HG02763 (cell line): ENCODE results near the gene SH3RF1.

Experiments used
- ATAC-seq: cut with Tn5 transposase; IDR thresholded peaks from one replicate; pipeline ENCODE4 v1.9.1; 2021; ENCODE audit warnings: mild to moderate bottlenecking, moderate library complexity; ENCODE audit not compliant: unreplicated experiment

SH3RF1 gene

GRCh38 chr4:169080981-169081380, 189.8 kb downstream of the SH3RF1 start:
- peak; percentile 1 for ATAC-seq

GRCh38 chr4:169079942-169080827, 190.6 kb downstream of the SH3RF1 start:
- ATAC-seq, result peak; percentile 82

GRCh38 chr4:169074117-169074516, 196.6 kb downstream of the SH3RF1 start:
- no peak for ATAC-seq

- ATAC-seq, result no peak
Measured at GRCh38 chr4:169071747-169072146, 199.0 kb downstream of the SH3RF1 start.

- ATAC-seq, result no peak
Measured at GRCh38 chr4:169070895-169071218, 199.9 kb downstream of the SH3RF1 start.

GRCh38 chr4:169070071-169070894, 200.5 kb downstream of the SH3RF1 start:
- no peak for ATAC-seq

GRCh38 chr4:169068423-169068822, 202.3 kb downstream of the SH3RF1 start:
- no peak for ATAC-seq

- no peak for ATAC-seq
Measured at GRCh38 chr4:169066934-169067333, 203.8 kb downstream of the SH3RF1 start.

GRCh38 chr4:169064296-169064695, 206.5 kb downstream of the SH3RF1 start:
- ATAC-seq, result no peak

- no peak for ATAC-seq
Measured at GRCh38 chr4:169063441-169063840, 207.3 kb downstream of the SH3RF1 start.

- no peak for ATAC-seq
Measured at GRCh38 chr4:169062897-169063244, 207.9 kb downstream of the SH3RF1 start.

GRCh38 chr4:169061386-169061785, 209.4 kb downstream of the SH3RF1 start:
- ATAC-seq, result no peak

GRCh38 chr4:169060391-169061091, 210.2 kb downstream of the SH3RF1 start:
- no peak for ATAC-seq

- no peak for ATAC-seq
Measured at GRCh38 chr4:169059306-169060211, 211.2 kb downstream of the SH3RF1 start.

- no peak for ATAC-seq
Measured at GRCh38 chr4:169058312-169058711, 212.4 kb downstream of the SH3RF1 start.

GRCh38 chr4:169054879-169055278, 215.9 kb downstream of the SH3RF1 start:
- no peak for ATAC-seq

- no peak for ATAC-seq
Measured at GRCh38 chr4:169052594-169052945, 218.2 kb downstream of the SH3RF1 start.

- no peak for ATAC-seq
Measured at GRCh38 chr4:169051761-169052593, 218.8 kb downstream of the SH3RF1 start.

GRCh38 chr4:169050881-169051760, 219.6 kb downstream of the SH3RF1 start:
- ATAC-seq, result no peak
